H9 (cell line): ENCODE results near the gene RANBP17. TPM values are rescaled to one million over a fixed set of nuclear protein-coding genes. Genes with fewer than 3 reads are reported as not detected.

Experiments
- DNase-seq: peaks from one replicate; pipeline ENCODE4 v3.0.0-alpha.2; 2017
- H2AFZ ChIP-seq: one replicate; pipeline ENCODE4 v1.6.1; 2013; ENCODE audit warnings: mild to moderate bottlenecking, low read length, control low read depth, moderate library complexity
- H2AK5ac ChIP-seq: 2 replicates; pipeline ENCODE4 v1.6.1; 2013; ENCODE audit warnings: low read length, control low read depth, mixed read lengths; ENCODE audit not compliant: insufficient read length
- H2BK120ac ChIP-seq: one replicate; pipeline ENCODE4 v1.6.1; 2013; ENCODE audit warnings: low read depth, mild to moderate bottlenecking, low read length, control low read depth, inconsistent platforms; ENCODE audit not compliant: poor library complexity, severe bottlenecking
- H2BK12ac ChIP-seq: 2 replicates; pipeline ENCODE4 v1.6.1; 2013; ENCODE audit warnings: low read length, control low read depth, mixed read lengths, low read depth; ENCODE audit not compliant: insufficient read length
- H2BK15ac ChIP-seq: 2 replicates; pipeline ENCODE4 v1.6.1; 2013; ENCODE audit warnings: low read depth, low read length, control low read depth
- H2BK20ac ChIP-seq: one replicate; pipeline ENCODE4 v1.6.1; 2013; ENCODE audit warnings: low read depth, mild to moderate bottlenecking, low read length, control low read depth, inconsistent platforms; ENCODE audit not compliant: poor library complexity, severe bottlenecking
- H2BK5ac ChIP-seq: 2 replicates; pipeline ENCODE4 v1.6.1; 2013; ENCODE audit warnings: low read length, control low read depth, mixed read lengths; ENCODE audit not compliant: insufficient read length
- H3K14ac ChIP-seq: 2 replicates; pipeline ENCODE4 v1.6.1; 2013; ENCODE audit warnings: low read length, control low read depth; ENCODE audit not compliant: insufficient read depth
- H3K18ac ChIP-seq: 2 replicates; pipeline ENCODE4 v1.6.1; 2013; ENCODE audit warnings: low read depth, mild to moderate bottlenecking, mixed read lengths, low read length, control low read depth; ENCODE audit not compliant: insufficient read length
- H3K23ac ChIP-seq: 2 replicates; pipeline ENCODE4 v1.6.1; 2013; ENCODE audit warnings: low read length, control low read depth, mixed read lengths, low read depth; ENCODE audit not compliant: insufficient read length
- H3K23me2 ChIP-seq: 2 replicates; pipeline ENCODE4 v1.6.1; 2013; ENCODE audit warnings: low read depth, mild to moderate bottlenecking, mixed read lengths, low read length, control low read depth; ENCODE audit not compliant: insufficient read length, poor library complexity, severe bottlenecking
- H3K27ac ChIP-seq: 2 replicates; pipeline ENCODE4 v1.5.1; 2013; ENCODE audit warnings: low read length, control low read depth, mixed read lengths, low read depth; ENCODE audit not compliant: insufficient read length
- H3K27me3 ChIP-seq: 2 replicates; pipeline ENCODE4 v1.6.1; 2013; ENCODE audit warnings: low read length, control low read depth, inconsistent platforms; ENCODE audit not compliant: insufficient read depth
- H3K4ac ChIP-seq: 2 replicates; pipeline ENCODE4 v1.6.1; 2013; ENCODE audit warnings: low read depth, mild to moderate bottlenecking, control low read depth, inconsistent platforms, low read length, moderate library complexity
- H3K4me1 ChIP-seq: 2 replicates; pipeline ENCODE4 v1.6.1; 2013; ENCODE audit warnings: low read length, control low read depth, inconsistent platforms; ENCODE audit not compliant: insufficient read depth
- H3K4me2 ChIP-seq: 2 replicates; pipeline ENCODE4 v1.6.1; 2013; ENCODE audit warnings: low read length, control low read depth, mixed read lengths; ENCODE audit not compliant: insufficient read length, insufficient read depth
- H3K56ac ChIP-seq: 2 replicates; pipeline ENCODE4 v1.6.1; 2013; ENCODE audit warnings: low read depth, mild to moderate bottlenecking, mixed read lengths, low read length, control low read depth; ENCODE audit not compliant: insufficient read length
- H3K79me1 ChIP-seq: 2 replicates; pipeline ENCODE4 v1.6.1; 2013; ENCODE audit warnings: low read depth, mild to moderate bottlenecking, moderate library complexity, low read length, control low read depth, inconsistent platforms; ENCODE audit not compliant: insufficient read depth, poor library complexity, severe bottlenecking
- H3K79me2 ChIP-seq: 2 replicates; pipeline ENCODE4 v1.6.1; 2013; ENCODE audit warnings: low read length, control low read depth, inconsistent platforms; ENCODE audit not compliant: insufficient read depth
- H3K9ac ChIP-seq: 2 replicates; pipeline ENCODE4 v1.6.1; 2013; ENCODE audit warnings: low read length, control low read depth, mixed read lengths; ENCODE audit not compliant: insufficient read length; ENCODE audit errors: extremely low read depth
- H3K9me3 ChIP-seq: one replicate; pipeline ENCODE4 v1.6.1; 2013; ENCODE audit warnings: low read depth, low read length, inconsistent platforms; ENCODE audit not compliant: control insufficient read depth
- H3T11ph ChIP-seq: one replicate; pipeline ENCODE4 v1.6.1; 2013; ENCODE audit warnings: mild to moderate bottlenecking, low read length, control low read depth, inconsistent platforms
- H4K20me1 ChIP-seq: one replicate; pipeline ENCODE4 v1.6.1; 2013; ENCODE audit not compliant: control insufficient read depth, insufficient read length, insufficient read depth
- H4K5ac ChIP-seq: 2 replicates; pipeline ENCODE4 v1.6.1; 2013; ENCODE audit warnings: low read depth, mild to moderate bottlenecking, mixed read lengths, low read length, control low read depth; ENCODE audit not compliant: insufficient read length
- H4K8ac ChIP-seq: replicated peaks from 2 replicates; pipeline ENCODE4 v1.6.1; 2013; ENCODE audit warnings: low read length, control low read depth, mixed read lengths, low read depth; ENCODE audit not compliant: insufficient read length
- H4K91ac ChIP-seq: 2 replicates; pipeline ENCODE4 v1.6.1; 2013; ENCODE audit warnings: low read depth, mild to moderate bottlenecking, moderate library complexity, mixed read lengths, low read length, control low read depth; ENCODE audit not compliant: insufficient read length
- H3K27ac Mint-ChIP-seq, 3 experiments: 2 replicates in 2 of 3; 3 replicates in 1 of 3; pipeline ENCODE4 v1.8.0; 2020 to 2021; ENCODE audit warnings: mixed read lengths in 3 of 3, mild to moderate bottlenecking in 1 of 3, moderate library complexity in 1 of 3
- H3K27me3 Mint-ChIP-seq: 2 replicates; pipeline ENCODE4 v1.8.0; 2021; ENCODE audit warnings: low read depth, mild to moderate bottlenecking, moderate library complexity, mixed read lengths
- H3K36me3 Mint-ChIP-seq, 3 experiments: 2 replicates in 2 of 3; 3 replicates in 1 of 3; pipeline ENCODE4 v1.8.0; 2020 to 2021; ENCODE audit warnings: low read depth in 3 of 3, mixed read lengths in 3 of 3; ENCODE audit not compliant: insufficient read depth in 1 of 3
- H3K4me1 Mint-ChIP-seq, 2 experiments: 2 replicates each; pipeline ENCODE4 v1.8.0; 2020; ENCODE audit warnings: mixed read lengths in 2 of 2
- H3K4me3 Mint-ChIP-seq, 2 experiments: 2 replicates in 1 of 2; 3 replicates in 1 of 2; pipeline ENCODE4 v1.8.0; 2020 to 2021; ENCODE audit warnings: mild to moderate bottlenecking in 2 of 2, mixed read lengths in 2 of 2, moderate library complexity in 1 of 2
- H3K9me3 Mint-ChIP-seq, 2 experiments: 2 replicates in 1 of 2; 3 replicates in 1 of 2; pipeline ENCODE4 v1.8.0; 2020; ENCODE audit warnings: mild to moderate bottlenecking in 2 of 2, mixed read lengths in 2 of 2, moderate library complexity in 1 of 2
- CTCF ChIP-seq: fragments of 200-600 bp; sonication (generic); conservative IDR thresholded peaks from 3 replicates; pipeline ENCODE4 v1.8.0; 2021; ENCODE audit warnings: antibody characterized with exemption, mild to moderate bottlenecking
- WGBS: extraction: QIAGEN DNeasy Blood & Tissue Kit; methylation state at CpG from one replicate; pipeline ENCODE4 v1.1.7; 2013; ENCODE audit warnings: missing lambda C conversion rate, low lambda C conversion rate, mixed read lengths; ENCODE audit not compliant: insufficient read length; ENCODE audit errors: extremely low coverage; 5-methylcytosine and 5-hydroxymethylcytosine counted together
- total RNA-seq: library from RNA; stranded (reverse); gene quantifications from 2 replicates; pipeline ENCODE4 v1.2.1, GENCODE V29; 2021

Gene RANBP17
- total RNA-seq, 1 experiment from 2014 or later: 16.5 TPM

GRCh38 chr5:171344936-171345608 is 483.3 kb downstream of the RANBP17 start:
- H3K4me1 ChIP-seq: no peaks in the 10 kb centered on the region
- no peak overlapping the region for H2BK120ac ChIP-seq
- no peak overlapping the region for H2BK5ac ChIP-seq
- no peak overlapping the region for H3K27ac ChIP-seq
- H3K4me2 ChIP-seq: no peak overlapping the region
- H2BK15ac ChIP-seq: no peak overlapping the region
- H3K9ac ChIP-seq: no peak overlapping the region
- peaks cover 0 to 3% of the 10 kb centered on the region in 2 experiments; a peak in 2 of 5 replicates for H3K9me3 Mint-ChIP-seq
- no peak overlapping the region for H3K4ac ChIP-seq
- H3K79me1 ChIP-seq: no peaks in the 10 kb centered on the region
- no peak overlapping the region for H3K4me3 Mint-ChIP-seq
- H3K18ac ChIP-seq: no peak overlapping the region
- H3K27me3 Mint-ChIP-seq: peaks cover 11% of the 10 kb centered on the region
- no peak overlapping the region for H2AFZ ChIP-seq
- H3K23me2 ChIP-seq: no peaks in the 10 kb centered on the region
- TF ChIP-seq CTCF: no peak
- H3K14ac ChIP-seq: no peak overlapping the region
- no peak overlapping the region for H2BK20ac ChIP-seq
- H3K27ac Mint-ChIP-seq: no peak overlapping the region; a peak in 2 of 7 replicates
- no peaks in the 10 kb centered on the region for H3K36me3 Mint-ChIP-seq
- no peaks in the 10 kb centered on the region for H3K79me2 ChIP-seq
- H4K8ac ChIP-seq: no peak overlapping the region
- H3K9me3 ChIP-seq: no peaks in the 10 kb centered on the region
- peaks cover 0 to 4% of the 10 kb centered on the region in 2 experiments; a peak in 1 of 4 replicates for H3K4me1 Mint-ChIP-seq
- no peak overlapping the region for H3T11ph ChIP-seq
- H4K5ac ChIP-seq: no peak overlapping the region
- H2BK12ac ChIP-seq: no peak overlapping the region
- no peak overlapping the region for H3K56ac ChIP-seq
- no peak overlapping the region for H2AK5ac ChIP-seq
- H4K91ac ChIP-seq: no peak overlapping the region
- no CpG with 5 or more reads among the region's 19 CpGs for WGBS
- H3K23ac ChIP-seq: no peak overlapping the region
- H3K27me3 ChIP-seq: no peaks in the 10 kb centered on the region
- no peak for DNase-seq
- H4K20me1 ChIP-seq: no peaks in the 10 kb centered on the region

Other genes with a start within 250 kb of the RANBP17 start
- 1.5 TPM in 2 replicates for gene GABRP, start 78.3 kb upstream of the RANBP17 start, total RNA-seq